Caki2 (cell line): ENCODE results near the gene BANF2. TPM values are rescaled to one million over a fixed set of nuclear protein-coding genes. Genes with fewer than 3 reads are reported as not detected.
"Not testable (repeated sequence)": the region's sequence is repeated elsewhere in the genome, so short reads cannot be mapped to it uniquely, and the experiment has no call there.

Experiments used
- DNase-seq: peaks from one replicate; pipeline ENCODE4 v3.0.0-alpha.2; 2015; ENCODE audit warnings: low read depth
- in situ Hi-C: cut with HindIII; loops from 2 replicates; pipeline ENCODE4 v1.10.0; 2016; ENCODE audit warnings: low sequenced_read_pairs, low pct_unique_long_range_greater_than_20kb, mixed read lengths
- total RNA-seq: library from RNA; depleted of rRNA; stranded (reverse); fragments of >200 nt; shearing (Covaris generic); gene quantifications from 2 replicates; pipeline ENCODE4 v1.2.3, GENCODE V29; 2014; ENCODE audit warnings: low replicate concordance; rRNA removed

BANF2 gene
- total RNA-seq, 1 experiment from 2014 or later: not detected

DNA sequence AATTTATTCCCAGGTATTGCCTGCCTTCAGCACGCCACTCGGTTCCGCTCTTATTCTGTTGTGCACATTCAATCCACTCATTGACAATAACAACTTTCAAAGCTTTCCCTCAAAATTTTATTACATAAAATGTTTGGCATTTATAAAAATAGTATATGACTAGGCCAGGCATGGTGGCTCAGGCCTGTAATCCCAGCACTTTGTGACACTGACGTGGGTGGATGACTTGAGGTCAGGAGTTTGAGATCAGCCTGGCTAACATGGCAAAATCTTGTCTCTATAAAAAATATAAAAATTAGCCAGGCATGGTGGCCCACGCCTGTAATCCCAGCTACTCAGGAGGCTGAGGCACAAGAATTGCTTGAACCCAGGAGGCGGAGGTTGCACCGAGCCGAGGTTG is 70.0 kb downstream of the BANF2 start:
- DNase-seq, in situ Hi-C loops: not testable (repeated sequence)

- in situ Hi-C loops: no loop called here
Observed at GRCh38 chr20:17771206-17772004, 71.6 kb downstream of the BANF2 start.

GRCh38 chr20:17772005-17772343 is 72.2 kb downstream of the BANF2 start:
- no peak for DNase-seq
- in situ Hi-C loops: no loop called here

More at GRCh38 chr20:17771206-17772004, 71.6 kb downstream of the BANF2 start:
- DNase-seq: no peak

GRCh38 chr20:17773619-17774018 is 73.9 kb downstream of the BANF2 start:
- no peak for DNase-seq
- in situ Hi-C loops: no loop called here

DNA sequence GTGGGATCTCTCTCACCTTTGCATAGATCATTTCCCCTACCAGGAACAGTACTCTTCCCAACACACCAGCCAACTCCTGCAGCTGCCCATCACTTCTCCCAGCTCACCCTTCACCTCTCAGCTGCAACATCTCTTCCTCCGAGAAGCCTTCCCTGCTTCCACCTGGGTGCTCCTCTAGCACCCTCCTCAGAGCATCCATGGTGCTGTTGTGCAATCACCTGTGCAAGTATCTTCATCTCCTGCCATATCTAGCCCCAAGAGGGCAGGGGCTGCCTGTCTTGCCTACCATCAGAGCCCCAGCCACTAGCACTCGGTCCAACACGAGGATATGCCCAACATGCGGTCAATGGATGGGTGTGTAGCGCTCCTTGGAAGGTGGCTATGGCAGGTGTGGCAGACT is 75.8 kb downstream of the BANF2 start:
- in situ Hi-C loops: no loop called here
- no peak for DNase-seq

- in situ Hi-C loops: no loop called here
- no peak for DNase-seq
Observed at GRCh38 chr20:17776551-17776950, 76.8 kb downstream of the BANF2 start.

GRCh38 chr20:17779011-17779410 is 79.2 kb downstream of the BANF2 start:
- in situ Hi-C loops, DNase-seq: not testable (repeated sequence)

GRCh38 chr20:17782768-17783167 is 83.0 kb downstream of the BANF2 start:
- no peak for DNase-seq
- in situ Hi-C loops: no loop called here

GRCh38 chr20:17783671-17784070 is 83.9 kb downstream of the BANF2 start:
- no peak for DNase-seq
- in situ Hi-C loops: no loop called here

DNA sequence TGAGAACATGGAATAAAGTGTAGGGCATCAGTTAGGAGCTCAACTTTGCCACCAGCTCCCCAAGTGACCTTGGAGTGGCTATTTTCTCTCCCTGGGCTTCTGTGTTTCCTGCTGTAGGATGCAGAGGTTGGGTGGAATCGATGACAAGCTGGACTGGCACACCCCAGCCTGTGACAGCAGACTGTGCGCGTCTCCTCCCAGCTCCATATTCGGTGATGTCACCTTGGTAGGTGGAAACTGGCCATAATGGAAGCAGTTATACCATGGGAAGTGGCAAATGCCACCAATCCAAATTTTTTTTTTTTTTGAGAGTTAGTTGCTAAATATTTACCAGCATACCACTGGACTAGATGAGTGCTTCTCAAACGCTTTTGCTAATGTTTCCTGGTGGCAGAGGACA is 85.2 kb downstream of the BANF2 start:
- no peak for DNase-seq
- in situ Hi-C loops: no loop called here

Other genes with a start within 250 kb of the BANF2 start
- 26.7 and 37.0 TPM in 2 replicates for gene BFSP1, start 168.6 kb upstream of the BANF2 start, total RNA-seq
- gene DSTN, start 129.9 kb upstream of the BANF2 start, total RNA-seq: 935 and 1,047 TPM in 2 replicates
- gene RRBP1, start 17.7 kb upstream of the BANF2 start, total RNA-seq: 70.4 and 78.7 TPM in 2 replicates